ENCODE results near the gene PIF1.
A peak's percentile ranks its signal among the peaks of the same experiment; 100 is the strongest.

DNA sequence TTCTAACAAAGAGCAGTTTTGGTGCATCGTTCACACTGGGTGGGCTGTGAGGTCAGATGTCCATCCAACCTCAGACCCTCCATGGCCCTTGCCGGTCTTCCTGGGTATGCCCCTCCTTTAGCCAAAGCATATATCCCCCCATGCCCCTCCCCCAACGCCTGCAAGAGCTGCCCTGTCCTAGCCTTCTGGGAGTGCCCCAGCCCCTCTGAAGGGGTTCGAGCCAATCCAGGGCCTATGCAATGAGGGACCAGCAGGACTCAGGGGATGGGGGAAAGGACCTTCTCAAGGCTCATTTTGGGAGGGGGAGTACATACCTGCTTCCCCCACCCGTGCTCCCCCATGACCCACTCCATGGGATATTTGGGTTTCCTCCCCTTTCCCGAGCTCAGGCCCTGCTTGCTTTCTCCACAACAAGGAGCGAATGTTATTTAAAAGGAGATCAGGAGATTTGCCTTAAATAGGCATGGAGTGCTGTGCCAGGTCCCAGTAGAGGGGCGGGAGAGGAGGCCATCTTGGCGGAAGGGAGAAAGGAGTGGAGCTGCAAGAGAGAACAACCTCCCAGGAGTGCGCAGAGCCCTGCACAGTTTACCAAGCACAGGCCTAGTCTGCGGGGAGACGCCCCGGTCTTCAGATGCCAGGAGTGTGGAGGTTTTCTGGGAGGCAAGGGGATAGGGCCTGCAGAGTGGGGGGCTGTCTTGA is 18.2 kb downstream of the PIF1 start:
- no peak for TF ChIP-seq ZNF274 (IDR thresholded peaks at IDR 0.05; ENCODE audit: low read depth, low read length)
- TF ChIP-seq YY1 (IDR thresholded peaks at IDR 0.05; ENCODE audit: insufficient read depth, insufficient read length), result peak; percentile 33
- no peak for TF ChIP-seq SUZ12 (IDR thresholded peaks at IDR 0.05; ENCODE audit: extremely low read depth, insufficient read depth, insufficient read length)

Data from NT2/D1 (cell line).